Stomach (tissue), 4 donors: Measurements from ENCODE around the gene GCK.

Source experiments
- POLR2A ChIP-seq, 4 donors: fragments of 450-650 bp; IDR thresholded peaks; one replicate each; pipeline ENCODE4 v1.6.1; 2016; ENCODE audit warnings: antibody characterized with exemption in 4 of 4, control low read depth in 2 of 4, mild to moderate bottlenecking in 1 of 4, moderate library complexity in 1 of 4
- POLR2AphosphoS5 ChIP-seq, 3 donors: sonication (generic); formaldehyde crosslinking; IDR thresholded peaks; one replicate each; pipeline ENCODE4 v1.6.1; 2016; ENCODE audit warnings: antibody characterized with exemption in 3 of 3

DNA sequence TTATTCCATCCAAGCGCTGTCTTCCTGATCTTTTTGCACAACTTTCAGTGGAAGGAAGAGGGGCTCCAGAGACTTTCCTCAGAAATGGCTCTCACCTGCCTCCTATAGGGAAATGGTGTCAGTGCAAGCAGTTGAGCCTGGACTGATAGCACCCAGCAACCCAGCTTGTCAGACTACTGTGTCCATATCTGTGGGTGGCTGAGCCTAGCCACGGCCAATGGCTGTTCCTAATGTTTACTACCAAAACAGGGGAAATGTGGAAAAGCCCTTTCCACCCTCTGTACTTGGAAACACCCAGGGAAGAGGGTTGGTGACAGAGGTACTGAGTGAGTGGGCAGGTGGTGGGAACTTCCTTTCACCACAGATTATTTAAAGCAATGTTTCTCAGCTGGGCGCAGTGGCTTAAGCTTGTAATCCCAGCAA lies 7.2 kb upstream of the GCK start:
- TF ChIP-seq POLR2AphosphoS5 (IDR thresholded peaks at IDR 0.05) (no peak), POLR2A (IDR thresholded peaks at IDR 0.05) (no peak)
